Subcutaneous abdominal adipose tissue (tissue), 5 donors: ENCODE data around the gene SLC25A2.
"Not testable (repeated sequence)": the region's sequence is repeated elsewhere in the genome, so short reads cannot be mapped to it uniquely, and the experiment has no call there.

Experiments
- H3K27ac ChIP-seq: one replicate; pipeline ENCODE4 v1.7.0; 2013; ENCODE audit warnings: low read depth, mild to moderate bottlenecking, inconsistent platforms, low read length, moderate library complexity
- H3K27me3 ChIP-seq, 5 donors: one replicate each; pipeline ENCODE4 v1.7.0; 2013; ENCODE audit warnings: low read length in 5 of 5, inconsistent platforms in 1 of 5; ENCODE audit not compliant: control insufficient read depth in 5 of 5, insufficient read depth in 4 of 5
- H3K36me3 ChIP-seq, 5 donors: one replicate each; pipeline ENCODE4 v1.7.0; 2013; ENCODE audit warnings: low read length in 5 of 5; ENCODE audit not compliant: control insufficient read depth in 5 of 5, insufficient read depth in 5 of 5
- H3K4me1 ChIP-seq, 5 donors: one replicate each; pipeline ENCODE4 v1.7.0; 2013; ENCODE audit warnings: low read length in 5 of 5, mild to moderate bottlenecking in 3 of 5, moderate library complexity in 1 of 5; ENCODE audit not compliant: control insufficient read depth in 5 of 5, insufficient read depth in 5 of 5
- H3K4me3 ChIP-seq, 5 donors: one replicate each; pipeline ENCODE4 v1.7.0; 2013; ENCODE audit warnings: low read length in 5 of 5, low read depth in 1 of 5
- H3K9ac ChIP-seq, 5 donors: one replicate each; pipeline ENCODE4 v1.7.0; 2013; ENCODE audit warnings: low read length in 5 of 5, mild to moderate bottlenecking in 4 of 5, moderate library complexity in 3 of 5
- H3K9me3 ChIP-seq, 5 donors: one replicate each; pipeline ENCODE4 v1.7.0; 2013; ENCODE audit warnings: low read length in 5 of 5; ENCODE audit not compliant: control insufficient read depth in 5 of 5
- donor health status: healthy.
- donor health status: healthy.
- donor health status: healthy.
- donor health status: healthy.
- donor health status: healthy.

The SLC25A2 gene

DNA sequence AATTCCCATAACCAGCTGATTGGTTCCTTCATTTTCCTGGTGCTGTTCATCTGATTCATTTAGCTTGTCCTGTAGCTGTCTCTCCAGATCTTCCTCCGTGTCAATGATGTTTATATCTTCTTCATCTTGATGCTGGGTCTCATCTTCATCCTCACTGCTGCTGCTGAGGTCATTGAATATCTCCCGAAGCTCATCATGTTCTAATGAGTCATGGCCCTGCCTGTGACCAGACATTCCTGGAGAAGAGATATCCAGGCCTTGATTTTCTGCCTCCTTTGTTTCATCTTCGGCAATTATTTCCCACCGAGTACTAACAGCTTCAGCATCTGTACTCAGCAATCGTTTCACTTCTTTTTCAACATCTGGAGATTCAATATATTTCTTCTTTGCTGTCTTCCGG, 15.4 kb upstream of the SLC25A2 start:
- Histone ChIP-seq H3K4me3 (peak overlapping the region; percentile 93 to 98 (median 97)), H3K4me1 (peaks cover 0 to 19% (median 12%) of the 10 kb centered on the region in 5 donors), H3K9ac (no peak overlapping the region), H3K36me3 (peaks cover 5 to 35% (median 17%) of the 10 kb centered on the region in 5 donors), H3K27ac (no peak overlapping the region), H3K9me3 (peaks cover 50 to 63% (median 53%) of the 10 kb centered on the region in 5 donors), H3K27me3 (no peaks in the 10 kb centered on the region)

- Histone ChIP-seq H3K4me3 (peak overlapping the region in 1 of 5 donors; percentile 29), H3K36me3 (peaks cover 5 to 35% (median 17%) of the 10 kb centered on the region in 5 donors), H3K4me1 (peaks cover 0 to 19% (median 12%) of the 10 kb centered on the region in 5 donors), H3K9me3 (peaks cover 64 to 82% (median 70%) of the 10 kb centered on the region in 5 donors)
- H3K9ac ChIP-seq, H3K27me3 ChIP-seq, H3K27ac ChIP-seq: not testable (repeated sequence)
Measured at GRCh38 chr5:141316963-141317362, 13.1 kb upstream of the SLC25A2 start.

- Histone ChIP-seq H3K4me3 (no peak overlapping the region), H3K9me3 (peaks cover 68 to 89% (median 78%) of the 10 kb centered on the region in 5 donors)
Measured at GRCh38 chr5:141313711-141314110, 9.9 kb upstream of the SLC25A2 start.

DNA sequence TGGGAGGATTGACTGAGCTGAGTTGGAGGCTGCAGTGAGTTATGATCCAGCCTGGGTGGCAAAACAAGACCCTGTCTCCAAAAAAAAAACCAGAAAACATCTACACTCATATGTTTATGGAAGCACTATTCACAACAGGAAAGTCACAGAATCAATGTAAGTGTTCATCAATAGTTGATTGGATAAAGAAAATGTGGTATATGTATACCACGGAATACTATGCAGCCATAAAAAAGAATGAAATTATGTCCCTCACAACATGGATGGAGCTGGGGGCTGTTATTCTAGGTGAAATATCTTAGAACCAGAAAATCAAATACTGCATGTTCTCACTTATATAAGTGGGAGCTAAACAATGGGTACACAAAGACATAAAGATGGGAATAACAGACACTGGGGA, 2.8 kb upstream of the SLC25A2 start:
- Histone ChIP-seq H3K9me3 (peaks cover 52 to 84% (median 81%) of the 10 kb centered on the region in 5 donors), H3K36me3 (no peaks in the 10 kb centered on the region), H3K9ac (no peak overlapping the region)

More at GRCh38 chr5:141313711-141314110, 9.9 kb upstream of the SLC25A2 start:
- H3K36me3 ChIP-seq, result peaks cover 0 to 25% (median 6%) of the 10 kb centered on the region in 5 donors
- no peaks in the 10 kb centered on the region for H3K27me3 ChIP-seq
- no peaks in the 10 kb centered on the region for H3K4me1 ChIP-seq
- no peak overlapping the region for H3K27ac ChIP-seq
- no peak overlapping the region for H3K9ac ChIP-seq

DNA sequence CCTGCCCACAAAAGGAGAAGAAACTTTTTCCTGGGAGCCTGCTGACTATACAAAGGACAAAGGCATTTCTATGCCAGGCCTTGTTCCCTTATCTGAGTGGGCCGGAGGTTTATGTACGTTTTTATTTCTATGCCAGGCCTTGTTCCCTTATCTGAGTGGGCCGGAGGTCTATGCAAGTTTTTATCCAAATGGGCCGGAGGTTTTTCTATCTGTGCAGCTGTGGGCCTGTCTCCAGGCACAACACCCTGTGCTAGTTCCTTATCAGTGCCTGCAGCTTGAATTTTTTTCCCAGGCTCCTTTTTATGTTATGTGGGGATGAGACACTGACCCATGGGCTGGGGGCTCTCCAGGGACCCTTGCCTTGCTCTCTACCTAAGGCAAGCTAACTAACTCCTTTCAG, 5.5 kb downstream of the SLC25A2 start:
- H3K4me1 ChIP-seq, result no peaks in the 10 kb centered on the region
- H3K9ac ChIP-seq, result no peak overlapping the region
- H3K9me3 ChIP-seq, result peaks cover 23 to 84% (median 74%) of the 10 kb centered on the region in 5 donors
- no peaks in the 10 kb centered on the region for H3K27me3 ChIP-seq
- peaks cover 0 to 7% (median 0%) of the 10 kb centered on the region in 5 donors for H3K36me3 ChIP-seq
- peak overlapping the region in 2 of 5 donors; percentile 7 to 16 for H3K4me3 ChIP-seq
- H3K27ac ChIP-seq, result no peak overlapping the region

More for the DNA sequence above, 2.8 kb upstream of the SLC25A2 start:
- Histone ChIP-seq H3K27ac (no peak overlapping the region), H3K27me3 (no peaks in the 10 kb centered on the region), H3K4me3 (peak overlapping the region in 2 of 5 donors; percentile 32 to 39), H3K4me1 (no peaks in the 10 kb centered on the region)

GRCh38 chr5:141272906-141273305, 30.9 kb downstream of the SLC25A2 start:
- Histone ChIP-seq H3K4me1 (no peaks in the 10 kb centered on the region), H3K27me3 (no peaks in the 10 kb centered on the region), H3K27ac (no peak overlapping the region), H3K4me3 (peak overlapping the region in 4 of 5 donors; percentile 42 to 56 (median 52)), H3K9ac (no peak overlapping the region), H3K9me3 (peaks cover 56 to 95% (median 89%) of the 10 kb centered on the region in 5 donors), H3K36me3 (peaks cover 0 to 7% (median 0%) of the 10 kb centered on the region in 5 donors)

DNA sequence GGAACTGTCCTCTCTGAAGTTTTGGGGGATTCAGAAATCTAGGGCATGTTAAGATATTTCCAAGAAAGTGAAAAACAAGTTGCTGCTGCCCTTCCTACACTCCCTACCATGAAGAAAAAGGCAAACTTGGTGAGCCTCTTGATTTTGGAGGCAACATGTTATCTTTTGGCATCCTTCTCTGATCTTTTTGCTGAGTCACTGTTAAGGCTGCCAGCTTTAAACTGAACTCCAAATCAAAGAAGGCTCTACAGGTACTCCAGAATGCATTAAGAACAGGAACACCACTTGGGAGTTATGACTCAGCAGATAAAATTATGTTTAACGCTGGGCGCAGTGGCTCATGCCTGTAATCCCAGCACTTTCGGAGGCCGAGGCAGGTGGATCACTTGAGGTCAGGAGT, 34.7 kb downstream of the SLC25A2 start:
- Histone ChIP-seq H3K9me3 (peaks cover 65 to 99% (median 95%) of the 10 kb centered on the region in 5 donors), H3K36me3 (peaks cover 0 to 18% (median 0%) of the 10 kb centered on the region in 5 donors), H3K9ac (no peak overlapping the region), H3K27me3 (no peaks in the 10 kb centered on the region), H3K27ac (no peak overlapping the region), H3K4me1 (no peaks in the 10 kb centered on the region), H3K4me3 (peak overlapping the region in 4 of 5 donors; percentile 21 to 45 (median 38))

- Histone ChIP-seq H3K4me3 (peak overlapping the region in 2 of 5 donors; percentile 51 to 62), H3K9me3 (peaks cover 71 to 100% (median 92%) of the 10 kb centered on the region in 5 donors), H3K4me1 (no peaks in the 10 kb centered on the region), H3K36me3 (peaks cover 0 to 11% (median 0%) of the 10 kb centered on the region in 5 donors), H3K27me3 (no peaks in the 10 kb centered on the region), H3K9ac (no peak overlapping the region), H3K27ac (no peak overlapping the region)
Measured at GRCh38 chr5:141261238-141261546, 42.7 kb downstream of the SLC25A2 start.

DNA sequence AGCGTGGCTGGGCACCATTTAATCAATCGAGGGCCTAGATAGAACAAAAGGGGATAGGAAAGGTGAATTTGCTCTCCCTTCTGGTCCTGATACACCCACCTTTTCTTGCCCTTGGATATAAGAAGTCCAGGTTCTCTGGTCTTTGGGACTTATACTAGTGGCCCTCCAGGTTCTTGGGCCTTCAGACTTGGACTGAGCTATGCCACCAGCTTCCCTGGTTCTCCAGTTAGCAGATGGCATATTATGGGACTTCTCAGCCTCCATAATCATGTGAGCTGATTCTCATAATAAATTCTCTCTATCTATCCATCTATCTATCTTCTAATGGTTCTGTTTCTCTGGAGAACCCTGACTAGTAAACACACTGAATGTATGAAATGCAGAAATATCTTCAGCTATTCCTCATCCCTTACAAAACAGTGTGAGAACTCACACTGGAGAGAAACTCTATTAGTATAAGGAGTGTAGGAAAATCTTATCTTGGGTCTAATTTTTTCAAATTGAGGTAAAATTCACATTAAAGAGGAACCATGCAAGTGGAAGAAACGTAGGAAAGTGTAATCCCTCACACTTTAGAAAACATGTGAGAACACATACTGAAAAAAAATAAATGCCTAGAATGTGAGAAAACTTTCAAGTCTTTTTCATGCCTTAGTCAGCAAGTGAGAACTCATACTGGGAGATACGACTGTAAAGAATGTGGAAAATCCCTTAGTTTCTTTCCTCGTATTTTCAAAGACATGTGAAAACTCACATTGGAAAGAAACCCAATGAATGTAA, 43.2 kb downstream of the SLC25A2 start:
- peaks cover 70 to 100% (median 92%) of the 10 kb centered on the region in 5 donors for H3K9me3 ChIP-seq

DNA sequence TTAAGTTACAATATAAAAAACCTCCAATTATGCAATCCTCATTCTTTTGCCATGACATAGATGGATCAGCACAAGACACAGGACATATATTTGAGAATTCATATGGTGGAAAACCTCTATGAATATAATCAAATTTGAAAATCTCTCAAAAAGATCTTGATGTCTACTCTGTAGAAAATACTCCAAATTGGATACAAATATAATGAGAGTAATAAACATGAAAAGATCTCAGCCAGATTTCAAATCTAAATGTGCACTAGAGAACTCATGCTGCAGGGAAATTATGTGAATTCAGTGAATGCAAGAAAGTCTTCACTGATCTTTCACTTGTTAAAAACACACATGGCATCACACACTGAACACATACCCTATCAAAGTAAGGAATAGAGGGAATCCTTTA, 44.9 kb downstream of the SLC25A2 start:
- Histone ChIP-seq H3K9me3 (peaks cover 73 to 100% (median 93%) of the 10 kb centered on the region in 5 donors), H3K27me3 (no peaks in the 10 kb centered on the region), H3K27ac (no peak overlapping the region), H3K4me1 (no peaks in the 10 kb centered on the region), H3K9ac (no peak overlapping the region), H3K4me3 (peak overlapping the region; percentile 7 to 60 (median 24)), H3K36me3 (peaks cover 0 to 1% (median 0%) of the 10 kb centered on the region in 5 donors)

More for the DNA sequence above, 43.2 kb downstream of the SLC25A2 start:
- peak overlapping the region; percentile 31 to 54 (median 51) for H3K4me3 ChIP-seq
- H3K27me3 ChIP-seq, result no peaks in the 10 kb centered on the region
- H3K36me3 ChIP-seq, result peaks cover 0 to 8% (median 0%) of the 10 kb centered on the region in 5 donors
- no peak overlapping the region for H3K27ac ChIP-seq
- H3K4me1 ChIP-seq, result no peaks in the 10 kb centered on the region
- H3K9ac ChIP-seq, result no peak overlapping the region
